ENCODE results near the gene RANBP3.

- TF ChIP-seq CHD1 (IDR thresholded peaks at IDR 0.05; ENCODE audit: low read depth, low read length) (no peak), CBX5 (IDR thresholded peaks at IDR 0.05; ENCODE audit: low read depth, low read length) (no peak), GTF2F1 (IDR thresholded peaks at IDR 0.05; ENCODE audit: borderline replicate concordance, low read depth, low read length) (no peak), CTCF (IDR thresholded peaks at IDR 0.05; ENCODE audit: control extremely low read depth in 1 of 3, insufficient read depth in 1 of 3, low read depth in 1 of 3, low read length in 3 of 3) (no peak), MAX (IDR thresholded peaks at IDR 0.05) (no peak), POLR2AphosphoS5 (IDR thresholded peaks at IDR 0.05; ENCODE audit: low read depth, low read length) (no peak), EGR1 (IDR thresholded peaks at IDR 0.05; ENCODE audit: borderline replicate concordance, low read depth, low read length) (no peak), KDM5A (IDR thresholded peaks at IDR 0.05; ENCODE audit: low read length) (no peak), RAD21 (IDR thresholded peaks at IDR 0.05 in 1 of 2, conservative IDR thresholded peaks at IDR 0.05 in 1 of 2; ENCODE audit: low read depth in 2 of 2, low read length in 2 of 2) (no peak), SRF (IDR thresholded peaks at IDR 0.05; ENCODE audit: low read depth, low read length) (no peak), POLR2A (IDR thresholded peaks at IDR 0.05; ENCODE audit: control extremely low read depth in 1 of 2, low read depth in 2 of 2, low read length in 2 of 2) (no peak), JUN (IDR thresholded peaks at IDR 0.05; ENCODE audit: low read depth, low read length) (no peak), HDAC2 (IDR thresholded peaks at IDR 0.05; ENCODE audit: borderline replicate concordance in 1 of 2, low read depth in 2 of 2, low read length in 2 of 2) (no peak), SUZ12 (IDR thresholded peaks at IDR 0.05; ENCODE audit: low read length) (no peak)
Measured at GRCh38 chr19:5929625-5930024, 48.3 kb downstream of the RANBP3 start.

Data from H1 (cell line).